GF-D8 (cell line): ENCODE results near the gene ZNF557.

Experiments used
- DNase-seq: peaks from one replicate; lab custom pipeline; 2025; lab: John Stamatoyannopoulos, UW

Gene ZNF557

DNA sequence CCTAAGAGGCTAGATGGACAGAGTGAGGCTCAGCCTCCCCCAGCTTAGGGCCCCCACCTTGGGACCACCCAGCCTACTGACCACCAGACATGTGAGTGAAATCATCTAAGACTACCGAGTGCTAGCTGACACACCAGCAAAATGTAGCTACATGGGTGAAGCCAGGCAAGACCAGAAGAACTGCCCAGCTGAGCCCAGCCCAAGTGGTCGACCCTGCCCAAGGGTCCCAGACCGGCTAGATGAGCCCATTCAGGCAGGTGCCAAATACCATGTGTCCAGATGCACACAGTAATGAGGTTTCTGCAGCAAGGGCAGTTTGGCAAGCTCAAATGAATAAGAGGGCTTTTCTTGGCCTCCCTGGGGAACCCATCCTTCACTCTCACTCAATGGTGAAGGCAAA lies 56.6 kb downstream of the ZNF557 start:
- DNase-seq, result no peak

DNA sequence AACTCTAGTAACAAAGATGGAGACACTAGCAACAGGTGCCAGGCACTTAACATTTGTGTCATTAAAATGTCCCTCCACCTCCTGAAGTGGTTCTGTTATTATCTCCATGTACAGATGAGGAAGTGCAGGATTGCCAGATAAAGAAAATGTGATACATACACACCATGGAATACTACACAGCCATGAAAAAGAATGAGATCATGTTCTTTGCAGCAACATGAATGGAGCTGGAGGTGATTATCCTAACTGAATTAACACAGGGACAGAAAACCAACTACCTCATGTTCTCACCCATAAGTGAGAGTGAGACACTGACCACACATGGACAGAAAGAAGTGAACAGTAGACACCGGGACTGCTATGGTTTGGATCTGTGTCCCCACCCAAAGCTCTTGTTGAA lies 60.5 kb downstream of the ZNF557 start:
- DNase-seq, result no peak

DNA sequence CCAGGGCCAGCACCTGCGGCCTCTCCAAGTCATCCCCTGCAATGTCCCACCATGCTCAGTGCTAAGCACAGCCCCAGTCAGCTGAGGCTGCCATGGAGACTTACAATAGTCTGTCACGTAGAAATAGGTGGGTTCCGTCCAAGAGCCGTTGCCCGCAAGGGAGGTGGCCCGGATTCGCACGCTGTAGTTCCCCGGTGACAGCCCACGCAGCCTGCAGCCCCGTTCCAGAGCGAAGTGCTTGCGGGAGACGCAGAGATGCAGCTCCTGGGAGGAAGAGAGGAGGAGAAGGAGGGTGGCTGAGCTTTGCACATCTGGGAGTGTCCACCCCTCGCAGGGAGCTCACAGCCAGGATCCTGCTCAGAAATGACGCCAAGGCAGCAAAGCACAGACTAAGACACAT lies 62.6 kb downstream of the ZNF557 start:
- DNase-seq, result no peak

DNA sequence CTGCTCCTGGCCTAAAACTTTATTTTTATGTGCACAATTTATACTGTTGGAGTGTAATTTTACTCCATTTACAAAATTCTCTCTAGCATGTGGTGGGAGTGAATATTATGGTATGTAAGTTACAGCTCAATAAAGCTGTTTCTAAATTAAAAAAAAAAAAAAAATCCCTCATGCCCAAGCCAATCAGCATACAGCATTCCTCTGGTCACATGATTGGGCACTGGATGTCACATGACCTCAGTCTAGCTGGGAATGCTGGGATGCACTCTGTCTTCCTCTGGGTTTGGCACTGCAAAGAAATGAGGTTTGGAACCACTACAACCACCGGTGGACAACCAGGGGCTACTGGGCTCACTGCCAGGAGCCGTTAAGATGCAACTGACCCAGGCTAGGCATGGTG lies 67.6 kb downstream of the ZNF557 start:
- no peak for DNase-seq
